NCI-H1092 (cell line): Measurements from ENCODE around the gene ASPDH.
"Not testable (repeated sequence)": the region's sequence is repeated elsewhere in the genome, so short reads cannot be mapped to it uniquely, and the experiment has no call there.

Source experiments
- DNase-seq: peaks from one replicate; lab custom pipeline; 2025; lab: John Stamatoyannopoulos, UW

The ASPDH gene

DNA sequence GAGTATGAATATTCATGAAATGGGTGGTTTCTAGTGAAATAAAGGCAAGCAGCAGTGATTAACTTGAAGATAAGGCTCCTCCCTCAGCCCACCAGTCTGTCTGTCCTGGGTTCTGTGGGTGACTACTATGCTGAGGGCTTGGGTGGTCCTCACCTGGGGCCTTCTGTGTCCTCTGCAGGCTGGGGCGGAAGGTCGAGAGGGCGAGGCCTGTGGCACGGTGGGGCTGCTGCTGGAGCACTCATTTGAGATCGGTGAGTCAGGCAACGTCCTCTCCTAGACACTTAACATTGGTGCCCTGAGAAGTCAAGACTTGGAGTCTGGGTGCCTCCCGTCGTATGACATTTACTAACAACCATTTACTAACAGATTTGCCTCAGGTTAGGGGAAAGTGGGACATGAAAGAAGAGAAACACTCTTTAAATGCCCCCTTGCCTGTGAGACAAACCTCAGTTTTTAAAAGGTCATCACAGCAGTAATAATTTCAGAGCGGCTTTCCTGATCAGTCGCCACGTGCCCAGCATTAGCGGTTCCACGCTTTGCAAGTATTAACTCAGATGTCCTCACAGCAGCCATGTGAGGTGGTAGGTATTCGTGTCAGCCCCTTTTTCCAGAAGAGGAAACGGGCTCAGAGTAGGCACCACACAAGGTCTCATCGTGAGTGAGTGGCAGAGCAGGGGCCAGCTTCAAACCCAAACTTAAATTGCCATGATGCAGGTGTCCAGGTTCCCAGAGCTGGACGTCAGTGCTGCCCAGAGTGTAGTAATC, 35.8 kb downstream of the ASPDH start:
- DNase-seq = no peak

DNA sequence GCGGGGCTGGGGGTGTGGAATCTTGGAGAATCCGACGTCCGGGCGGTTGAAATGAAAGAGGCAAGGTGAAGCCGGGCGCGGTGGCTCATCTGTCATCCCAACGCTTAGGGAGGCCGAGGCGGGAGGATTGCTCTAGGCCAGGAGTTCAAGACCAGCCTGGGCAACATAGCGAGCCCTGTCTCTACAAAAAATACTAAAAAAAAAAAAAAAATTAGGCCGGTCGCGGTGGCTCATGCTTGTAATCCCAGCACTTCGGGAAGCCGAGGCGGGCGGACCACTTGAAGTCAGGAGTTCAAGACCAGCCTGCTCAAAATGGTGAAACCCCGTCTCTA, 36.8 kb downstream of the ASPDH start:
- no peak for DNase-seq

GRCh38 chr19:50476224-50476906, 37.3 kb downstream of the ASPDH start, which contains the start of the genes EMC10 and GARIN5A:
Gene EMC10 (plus strand): TSS chr19:50476507. CDS start chr19:50476545, 38 bp downstream.
Gene GARIN5A (minus strand): TSS chr19:50476848. CDS start chr19:50476388, 460 bp downstream.
- DNase-seq = peak; percentile 84

- DNase-seq = no peak
These were observed 37.9 kb downstream of the ASPDH start for GRCh38 chr19:50475736-50476223.

DNA sequence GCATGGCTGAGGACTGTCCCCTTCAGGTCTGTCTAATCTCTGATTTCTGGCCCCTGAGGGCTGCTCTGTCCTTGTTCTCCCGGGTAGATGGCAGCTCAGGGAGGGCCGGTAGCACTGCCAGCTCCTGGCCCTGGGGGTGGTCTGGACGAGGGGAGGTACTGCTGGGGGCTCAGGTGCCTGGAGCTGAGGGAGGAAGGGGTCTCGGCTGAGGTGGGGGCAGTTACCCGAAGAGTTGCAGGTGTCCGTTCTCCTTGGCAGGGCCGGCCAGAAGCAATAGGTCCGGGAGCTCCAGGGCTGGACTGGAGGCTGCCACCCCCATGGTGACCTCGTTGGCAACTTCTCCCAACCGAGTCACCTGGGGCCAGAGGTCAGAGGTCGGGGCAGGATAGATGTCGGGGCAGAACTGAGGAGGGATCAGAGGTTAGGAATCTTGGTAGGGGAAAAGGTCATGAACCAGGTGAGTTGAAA, 38.6 kb downstream of the ASPDH start:
- DNase-seq = no peak

DNA sequence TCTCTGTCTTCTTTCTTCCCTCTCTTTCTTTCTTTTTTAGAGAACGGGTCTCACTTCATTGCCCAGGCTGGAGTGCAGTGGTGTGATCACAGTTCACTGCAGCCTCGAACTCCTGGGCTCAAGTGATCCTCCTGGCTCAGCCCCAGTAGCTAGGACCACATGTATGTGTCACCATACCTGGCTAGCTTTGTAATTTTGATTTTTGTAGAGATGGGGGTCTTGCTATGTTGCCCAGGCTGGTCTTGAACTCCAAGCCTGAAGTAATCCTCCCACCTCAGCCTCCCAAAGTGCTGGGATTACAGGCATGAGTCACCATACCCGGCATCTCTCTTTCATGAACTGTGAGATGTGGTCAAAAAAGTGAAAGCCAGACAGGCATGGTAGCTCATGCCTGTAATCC, 40.4 kb downstream of the ASPDH start:
- DNase-seq = not testable (repeated sequence)

DNA sequence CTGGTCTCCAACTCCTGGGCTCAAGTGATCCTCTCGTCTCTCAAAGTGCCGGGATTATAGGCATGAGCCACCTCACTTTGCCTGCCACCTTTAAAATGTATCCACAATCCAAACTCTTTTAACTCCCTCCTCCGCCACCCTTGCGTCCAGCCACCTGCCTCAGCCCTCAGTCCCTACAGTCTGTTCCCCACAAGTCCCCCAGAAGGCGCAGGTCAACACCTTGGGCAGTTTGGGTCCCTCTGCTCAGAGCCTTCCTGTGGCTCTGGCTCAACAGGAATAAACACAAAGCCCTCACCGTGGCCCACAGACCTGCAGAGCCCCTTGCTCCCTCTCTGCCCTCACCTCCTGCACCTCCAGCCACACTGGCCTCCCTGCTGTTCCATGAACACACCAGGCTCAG, 44.9 kb downstream of the ASPDH start:
- DNase-seq = no peak

GRCh38 chr19:50467566-50467965, 46.1 kb downstream of the ASPDH start:
- DNase-seq = no peak

DNA sequence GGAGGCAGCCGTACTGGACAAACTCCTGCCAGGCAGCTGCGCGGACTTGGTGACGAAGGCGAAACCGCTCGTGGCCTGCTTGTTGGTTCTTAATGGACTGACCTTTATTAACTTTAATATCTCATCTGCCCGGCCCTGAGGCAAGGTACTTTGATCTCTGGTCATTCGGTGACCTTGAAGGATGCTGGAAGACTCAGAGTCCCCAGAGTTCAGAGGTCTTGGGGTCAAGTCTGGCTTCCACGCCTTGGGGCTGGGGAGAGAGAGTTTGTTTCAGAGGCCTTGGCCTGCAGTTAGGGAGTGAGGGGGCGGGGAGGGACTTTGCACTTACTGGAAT, 47.0 kb downstream of the ASPDH start:
- no peak for DNase-seq

DNA sequence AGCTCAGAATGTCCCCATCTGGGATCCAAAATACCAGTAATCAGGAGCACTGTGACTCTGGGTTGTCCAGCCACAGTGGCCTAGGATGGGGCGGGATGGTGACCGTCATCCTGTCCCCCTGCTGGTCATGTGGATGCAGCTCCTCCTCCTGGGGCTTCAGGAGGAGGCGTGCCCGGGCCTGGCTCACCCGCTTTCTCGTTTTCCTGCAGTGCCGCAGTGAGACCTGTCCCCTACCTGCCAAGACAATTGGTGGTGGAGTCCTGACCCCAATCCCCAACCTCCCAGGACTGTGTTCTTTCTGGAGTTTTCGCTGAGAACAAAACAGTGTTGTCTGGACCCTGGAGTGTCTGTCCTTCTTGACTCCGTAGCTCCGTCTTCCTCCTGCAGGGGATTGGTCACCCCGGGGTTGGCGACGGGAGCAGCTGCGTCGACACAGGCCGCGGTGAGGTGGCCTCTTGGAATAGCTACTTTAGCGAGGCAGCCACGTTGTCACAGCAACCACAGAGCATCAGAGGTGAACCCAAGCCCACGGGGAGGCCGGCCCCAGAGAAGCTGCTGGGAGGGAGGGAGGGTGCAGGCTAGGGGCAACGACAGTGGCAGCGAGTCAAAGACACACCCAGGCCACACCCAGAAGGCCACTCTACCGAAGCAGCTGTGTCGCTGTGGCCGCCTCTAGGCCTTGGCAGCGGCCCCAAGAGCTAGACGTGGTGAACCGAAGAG, 47.6 kb downstream of the ASPDH start:
- DNase-seq = peak; percentile 60

DNA sequence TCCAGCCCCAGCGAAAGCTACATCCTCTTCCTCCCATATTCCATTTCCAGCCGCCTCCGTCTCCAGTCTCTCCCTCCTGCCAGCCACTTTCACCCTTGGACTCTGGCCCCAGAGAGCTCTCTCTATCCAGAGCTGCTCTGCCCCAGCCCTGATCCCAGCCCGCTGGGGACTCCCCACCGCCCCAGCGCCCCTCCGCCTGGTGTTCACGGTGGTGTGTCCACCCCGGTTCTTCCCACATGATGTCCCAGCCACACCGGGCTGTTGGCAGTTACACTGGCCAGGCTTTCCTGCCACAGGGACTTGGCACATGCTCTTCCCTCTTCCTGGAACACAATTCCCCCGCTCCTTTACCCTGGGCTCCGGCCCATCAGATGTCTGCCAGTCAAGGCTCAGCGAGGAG, 48.7 kb downstream of the ASPDH start:
- DNase-seq = no peak

GRCh38 chr19:50464348-50464747, 49.4 kb downstream of the ASPDH start:
- DNase-seq = no peak

- DNase-seq = no peak
These were observed 50.7 kb downstream of the ASPDH start for GRCh38 chr19:50462970-50463369.
